ENCODE results near the gene L3HYPDH.
"Not testable (repeated sequence)": the region's sequence is repeated elsewhere in the genome, so short reads cannot be mapped to it uniquely, and the experiment has no call there.

The L3HYPDH gene

GRCh38 chr14:59480166-59480565 lies 4.0 kb downstream of the L3HYPDH start:
- FAIRE-seq = no peak
- no peak for DNase-seq (ENCODE audit: insufficient read length, low spot score)

DNA sequence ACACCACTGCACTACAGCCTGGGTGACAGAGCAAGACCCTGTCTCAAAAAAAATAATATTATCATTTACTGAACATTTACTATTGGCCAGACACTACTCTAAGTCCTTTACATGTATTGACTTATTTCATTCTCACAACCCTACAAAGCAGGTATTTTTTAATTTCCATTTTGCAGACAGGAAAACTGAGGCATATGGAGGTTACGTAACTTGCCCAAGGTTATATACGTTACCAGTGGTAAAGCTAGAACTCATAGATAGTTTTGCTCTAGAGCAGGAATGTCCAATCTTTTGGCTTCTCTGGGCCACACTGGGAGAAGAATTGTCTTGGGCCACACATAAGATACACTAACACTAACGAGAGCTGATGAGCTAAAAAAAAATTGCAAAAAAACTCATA lies 5.7 kb downstream of the L3HYPDH start:
- DNase-seq (ENCODE audit: insufficient read length, low spot score) = no peak
- FAIRE-seq = no peak

DNA sequence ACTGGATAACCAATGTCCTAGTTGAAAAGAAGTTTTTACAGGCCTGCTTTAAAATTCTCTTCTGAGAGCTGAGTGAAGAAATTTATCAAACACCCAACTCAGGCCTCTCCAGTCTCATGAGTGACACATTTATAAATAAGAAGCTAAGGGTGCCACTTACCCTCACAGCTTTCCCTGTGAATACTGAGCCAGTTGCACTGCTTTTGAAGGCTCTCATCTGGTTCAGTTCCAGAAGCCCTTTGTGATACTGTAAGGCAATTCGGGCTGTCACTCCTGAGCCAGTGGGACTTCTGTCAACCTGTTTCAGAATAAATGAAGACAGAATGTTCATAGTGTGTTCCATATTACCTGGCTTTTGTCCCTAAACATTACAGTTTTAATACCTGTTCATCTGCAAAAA lies 8.5 kb downstream of the L3HYPDH start:
- no peak for FAIRE-seq
- no peak for DNase-seq (ENCODE audit: insufficient read length, low spot score)

DNA sequence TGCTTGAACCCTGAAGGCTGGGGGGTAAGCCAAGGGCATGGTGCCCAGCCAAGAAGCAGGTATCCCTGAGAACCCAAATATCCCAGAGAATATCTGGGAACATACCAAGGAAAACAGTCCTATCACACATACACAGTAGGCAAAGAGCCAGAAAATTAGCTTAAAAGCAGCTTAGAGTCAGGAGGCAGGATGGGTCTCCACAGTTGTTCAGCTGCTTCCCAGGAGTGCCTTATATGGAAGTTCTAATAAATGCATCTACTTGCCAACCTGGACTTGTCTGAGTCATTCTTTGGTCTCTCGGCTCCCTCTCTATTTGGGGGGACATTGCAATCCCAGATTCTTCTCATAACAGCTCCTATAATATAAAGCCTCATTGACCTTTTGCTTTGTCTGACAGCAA lies 10.0 kb downstream of the L3HYPDH start:
- DNase-seq (ENCODE audit: insufficient read length, low spot score) (no peak), FAIRE-seq (no peak)

- DNase-seq (ENCODE audit: insufficient read length, low spot score) (no peak), FAIRE-seq (no peak)
Observed at GRCh38 chr14:59465316-59466135, 18.7 kb downstream of the L3HYPDH start, which contains the start of gene GPR135. TSS of gene GPR135 (minus strand) at chr14:59465380. CDS start at chr14:59465226, 154 bp downstream.

DNA sequence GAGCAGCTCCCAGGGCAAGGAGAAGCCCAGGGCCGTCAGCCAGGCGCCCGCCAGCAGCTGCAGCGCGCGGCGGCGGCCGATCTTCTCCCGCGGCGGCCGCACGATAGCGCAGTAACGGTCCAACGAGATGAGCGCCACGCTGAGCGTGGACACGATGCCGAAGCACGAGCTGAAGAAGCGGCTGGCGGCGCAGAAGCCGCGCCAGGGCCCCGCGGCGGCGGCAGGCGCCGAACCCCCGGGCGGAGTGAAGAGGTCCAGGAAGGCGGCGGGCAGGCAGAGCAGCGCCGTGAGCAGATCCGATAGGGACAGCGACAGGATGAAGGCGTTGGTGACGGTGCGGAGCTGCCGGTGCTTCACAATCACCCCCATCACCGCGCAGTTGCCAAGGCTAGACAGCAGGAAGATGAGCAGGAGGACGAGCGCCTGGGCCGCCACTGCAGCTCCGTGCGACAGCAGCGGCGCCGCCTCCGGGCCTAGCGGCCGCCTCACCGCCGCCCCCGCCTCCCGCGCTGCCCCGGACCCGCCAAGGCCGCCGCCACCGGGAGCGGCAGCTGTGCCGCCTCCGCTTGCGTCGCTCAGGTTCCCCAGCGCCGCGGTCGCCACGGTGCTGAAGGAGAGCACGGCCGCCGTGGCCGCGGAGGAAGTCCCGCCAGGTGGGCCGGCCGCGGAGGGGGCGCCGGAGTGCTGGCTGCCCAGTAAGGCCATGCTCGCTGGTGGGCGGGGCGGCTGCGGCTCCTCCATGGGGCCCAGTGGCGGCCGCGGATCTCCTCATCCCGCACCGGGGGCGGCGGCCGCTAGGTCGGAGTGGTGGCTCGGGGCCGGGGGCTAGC lies 19.5 kb downstream of the L3HYPDH start:
- FAIRE-seq (no peak), DNase-seq (ENCODE audit: insufficient read length, low spot score) (peak; percentile 62)

DNA sequence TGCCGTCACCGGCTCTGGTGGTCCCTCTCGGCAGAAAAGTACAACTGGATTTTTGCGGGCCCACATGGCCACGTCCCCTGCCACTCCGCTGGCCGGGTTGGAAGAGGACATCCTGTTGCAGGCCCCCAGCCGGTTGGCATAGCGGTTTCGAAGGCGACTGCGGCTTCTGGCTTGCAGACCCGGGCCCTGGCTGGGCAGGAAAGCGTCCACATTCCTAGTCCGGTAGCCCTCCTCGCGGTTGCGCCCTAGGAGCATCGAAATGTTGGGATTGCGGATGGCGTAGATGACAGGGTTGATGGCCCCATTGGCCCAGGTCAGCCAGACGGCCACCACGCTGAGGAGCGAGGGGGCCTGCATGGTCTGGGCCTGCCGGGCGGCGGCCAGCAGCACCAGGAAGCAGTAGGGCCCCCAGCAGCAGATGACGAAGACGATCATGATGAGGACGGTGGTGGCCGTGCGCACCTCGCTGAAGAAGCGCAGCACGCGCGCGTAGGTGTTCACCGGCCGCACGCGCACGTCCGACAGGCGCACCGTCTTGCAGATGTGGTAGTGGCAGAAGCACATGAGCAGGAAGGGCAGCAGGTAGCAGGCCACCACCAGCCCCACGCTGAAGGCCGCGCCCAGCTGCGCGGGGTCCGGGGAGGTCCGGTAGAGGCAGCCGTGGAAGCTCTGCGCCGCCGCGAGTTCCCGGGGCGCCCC lies 20.3 kb downstream of the L3HYPDH start:
- FAIRE-seq = peak; percentile 28
- DNase-seq (ENCODE audit: insufficient read length, low spot score) = peak; percentile 46

GRCh38 chr14:59461891-59462290 lies 22.3 kb downstream of the L3HYPDH start:
- FAIRE-seq (no peak), DNase-seq (ENCODE audit: insufficient read length, low spot score) (no peak)

- DNase-seq (ENCODE audit: insufficient read length, low spot score) (no peak), FAIRE-seq (no peak)
Observed at GRCh38 chr14:59460378-59460777, 23.8 kb downstream of the L3HYPDH start.

DNA sequence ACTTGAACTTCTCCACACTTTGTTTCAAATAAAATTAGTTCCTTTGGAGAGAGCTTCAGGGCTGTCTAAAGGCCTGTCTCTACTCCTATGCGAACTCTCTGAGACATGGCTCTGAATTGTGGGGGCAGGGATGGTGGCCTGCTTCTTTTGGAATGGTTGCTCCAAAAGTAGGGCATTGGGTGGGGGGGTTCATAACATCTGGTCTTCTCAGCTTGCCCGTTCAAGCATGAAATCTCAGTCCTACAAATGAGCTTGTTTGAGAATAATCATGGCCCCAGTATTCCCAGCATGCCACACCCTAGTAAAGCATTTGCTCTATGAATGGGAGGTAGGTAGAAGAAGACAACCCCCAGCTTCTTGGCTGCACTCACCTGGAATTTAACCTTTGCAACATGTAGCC lies 25.7 kb downstream of the L3HYPDH start:
- no peak for FAIRE-seq
- DNase-seq (ENCODE audit: insufficient read length, low spot score) = no peak

DNA sequence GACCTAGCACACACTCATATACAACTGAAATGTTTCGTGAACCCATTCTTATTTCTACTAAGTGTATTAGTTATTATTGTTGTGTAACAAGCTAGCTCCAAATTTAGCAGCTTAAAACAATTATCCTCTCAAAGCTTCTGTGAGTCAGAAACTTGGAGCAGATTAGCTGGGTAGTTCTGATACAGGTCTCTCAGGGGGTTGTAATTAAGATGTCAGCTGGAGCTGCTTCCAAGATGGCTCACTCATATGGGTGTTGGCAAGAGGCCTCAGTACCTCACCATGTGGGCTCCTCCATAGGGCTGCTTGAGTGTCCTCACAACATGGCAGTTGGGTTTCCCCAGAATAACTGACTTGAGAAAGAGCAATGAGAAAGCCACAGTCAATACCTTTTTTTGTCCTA lies 28.8 kb downstream of the L3HYPDH start:
- no peak for FAIRE-seq
- DNase-seq (ENCODE audit: insufficient read length, low spot score) = no peak

DNA sequence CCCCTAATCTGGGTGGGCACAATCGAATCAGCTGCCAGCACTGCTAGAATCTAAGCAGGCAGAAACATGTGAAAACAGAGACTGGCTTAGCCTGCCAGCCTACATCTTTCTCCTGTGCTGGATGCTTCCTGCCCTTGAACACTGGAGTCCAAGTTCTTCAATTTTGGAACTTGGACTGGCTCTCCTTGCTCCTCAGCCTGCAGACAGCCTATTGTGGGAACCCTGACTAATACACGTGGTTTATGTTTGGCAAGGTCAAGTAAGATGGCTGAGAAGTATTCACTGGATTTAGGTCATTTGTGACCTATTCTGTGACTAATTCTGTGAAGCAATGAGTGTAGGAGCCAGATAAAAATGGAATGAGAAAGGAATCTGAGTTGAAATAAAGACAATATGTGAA lies 30.1 kb downstream of the L3HYPDH start:
- DNase-seq (ENCODE audit: insufficient read length, low spot score) = no peak
- no peak for FAIRE-seq

- no peak for DNase-seq (ENCODE audit: insufficient read length, low spot score)
- FAIRE-seq = no peak
Observed at GRCh38 chr14:59451849-59452248, 32.4 kb downstream of the L3HYPDH start.

DNA sequence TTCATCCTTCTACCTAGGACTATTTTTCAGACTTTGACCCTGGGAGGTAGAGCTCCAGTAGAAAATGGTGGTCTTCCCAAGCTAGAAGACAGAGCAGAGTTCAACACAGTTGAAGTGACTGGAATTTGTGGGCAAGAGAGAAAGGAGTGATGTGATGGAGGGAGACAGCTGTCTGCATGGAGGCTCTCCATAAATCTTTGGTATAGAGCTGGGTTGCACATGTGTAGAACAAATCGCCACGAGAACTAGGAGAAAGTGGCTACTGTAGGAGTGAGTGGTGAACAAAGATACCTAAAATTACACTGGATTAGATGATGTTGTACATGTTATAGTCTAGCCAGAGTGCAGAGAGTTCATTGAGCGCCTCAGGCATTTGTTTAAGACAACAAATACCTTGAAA lies 33.5 kb downstream of the L3HYPDH start:
- FAIRE-seq = no peak

DNA sequence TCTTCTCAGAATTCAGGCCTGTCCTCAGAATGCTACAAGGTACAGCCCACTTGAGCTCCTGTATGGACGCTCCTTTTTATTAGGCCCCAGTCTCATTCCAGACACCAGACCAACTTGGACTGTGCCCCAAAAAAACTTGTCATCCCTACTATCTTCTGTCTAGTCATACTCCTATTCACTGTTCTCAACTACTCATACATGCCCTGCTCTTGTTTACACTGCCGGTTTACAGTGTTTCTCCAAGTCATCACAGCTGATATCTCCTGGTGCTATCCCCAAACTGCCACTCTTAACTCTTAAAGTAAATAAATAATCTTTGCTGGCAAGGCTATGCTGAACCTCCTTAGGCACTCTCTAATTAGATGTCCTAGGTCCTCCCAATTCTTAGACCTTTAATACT lies 35.5 kb downstream of the L3HYPDH start:
- not testable (repeated sequence) for FAIRE-seq

More for the DNA sequence above, 33.5 kb downstream of the L3HYPDH start:
- no peak for DNase-seq (ENCODE audit: insufficient read length, low spot score)

GRCh38 chr14:59439256-59439965 lies 44.8 kb downstream of the L3HYPDH start:
- no peak for DNase-seq (ENCODE audit: insufficient read length, low spot score)
- FAIRE-seq = no peak

More for the DNA sequence above, 35.5 kb downstream of the L3HYPDH start:
- not testable (repeated sequence) for DNase-seq (ENCODE audit: insufficient read length, low spot score)

GRCh38 chr14:59438195-59438647 lies 46.0 kb downstream of the L3HYPDH start:
- FAIRE-seq (no peak), DNase-seq (ENCODE audit: insufficient read length, low spot score) (no peak)

DNA sequence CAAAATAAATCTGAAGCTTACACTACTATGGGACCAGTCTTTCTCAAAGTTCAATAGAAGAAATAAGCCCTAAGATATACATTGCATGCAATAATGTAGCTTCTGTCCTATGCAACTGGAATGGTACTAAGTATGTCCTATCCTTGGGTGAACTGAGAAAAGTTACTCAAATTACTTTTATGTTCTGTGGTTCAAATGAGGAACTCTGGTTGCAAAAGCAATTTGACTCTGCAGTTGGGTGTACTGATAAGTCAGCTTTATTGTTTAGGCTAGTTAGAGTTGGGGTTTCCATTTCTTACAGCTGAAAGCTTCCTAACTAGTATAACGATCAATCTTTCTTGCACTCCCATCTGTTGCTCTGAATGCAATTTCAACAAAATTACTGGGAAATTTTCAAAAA lies 48.2 kb downstream of the L3HYPDH start:
- no peak for FAIRE-seq
- no peak for DNase-seq (ENCODE audit: insufficient read length, low spot score)

DNA sequence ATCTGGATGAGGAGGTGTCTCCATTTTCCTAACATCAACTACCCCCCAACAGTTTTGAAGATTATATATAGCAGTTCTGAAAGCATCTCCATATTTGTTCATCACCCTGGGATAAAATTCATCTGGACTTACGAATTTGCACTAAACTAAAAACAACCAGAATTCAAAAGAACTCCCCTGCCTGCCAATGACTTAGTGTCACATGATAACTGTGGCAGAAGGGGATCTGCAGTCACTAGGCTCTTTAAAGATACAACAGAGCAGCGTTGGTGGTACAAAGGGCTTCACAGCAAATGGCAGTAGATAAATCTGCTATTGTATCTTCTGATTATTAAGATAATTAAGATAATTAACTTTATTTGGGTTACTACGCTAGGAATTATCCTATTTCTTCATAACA lies 49.1 kb downstream of the L3HYPDH start:
- FAIRE-seq (no peak), DNase-seq (ENCODE audit: insufficient read length, low spot score) (no peak)

GRCh38 chr14:59429790-59430189 lies 54.4 kb downstream of the L3HYPDH start:
- FAIRE-seq (no peak), DNase-seq (ENCODE audit: insufficient read length, low spot score) (no peak)
